H1 (cell line): ENCODE results near the gene ZNF189. TPM values are rescaled to one million over a fixed set of nuclear protein-coding genes. Genes with fewer than 3 reads are reported as not detected.

ENCODE experiments used
- CTCF ChIA-PET: fragments of 300-600 bp; sonication (Branson Sonifier 250); formaldehyde crosslinking; loops from one replicate; lab custom pipeline; 2021; ENCODE audit not compliant: partially characterized antibody; lab: Charles Lee
- POLR2A ChIA-PET: fragments of 300-600 bp; sonication (Branson Sonifier 250); formaldehyde crosslinking; loops from one replicate; lab custom pipeline; 2021; ENCODE audit warnings: inconsistent platforms; ENCODE audit not compliant: partially characterized antibody; lab: Charles Lee
- DNase-seq, 2 experiments: peaks; one replicate each; pipeline versions ENCODE4 v3.0.0 to v3.0.0-alpha.2; 2010 to 2022; ENCODE audit warnings: low spot score in 2 of 2, low read depth in 1 of 2, mixed read lengths in 1 of 2
- FAIRE-seq: peaks from 2 replicates; lab custom pipeline; 2011; peaks lifted over from hg19 to GRCh38; lab: Jason Lieb, UNC
- H2AFZ ChIP-seq: 2 replicates; pipeline ENCODE4 v1.8.1; 2012; ENCODE audit warnings: low read length, inconsistent platforms
- H2AK5ac ChIP-seq: 2 replicates; pipeline ENCODE4 v1.6.1; 2013; ENCODE audit warnings: low read depth, low read length
- H2BK120ac ChIP-seq: replicated peaks from 2 replicates; pipeline ENCODE3; 2013; ENCODE audit warnings: low read depth, low read length, inconsistent platforms
- H2BK12ac ChIP-seq: 2 replicates; pipeline ENCODE4 v1.6.1; 2013; ENCODE audit warnings: low read depth, low read length
- H2BK15ac ChIP-seq: 2 replicates; pipeline ENCODE4 v1.6.1; 2013; ENCODE audit warnings: low read length
- H2BK20ac ChIP-seq: 2 replicates; pipeline ENCODE4 v1.6.1; 2013; ENCODE audit warnings: low read length
- H2BK5ac ChIP-seq: 2 replicates; pipeline ENCODE4 v1.6.1; 2013; ENCODE audit warnings: low read depth, low read length
- H3K14ac ChIP-seq: 2 replicates; pipeline ENCODE4 v1.6.1; 2013; ENCODE audit warnings: inconsistent platforms; ENCODE audit not compliant: insufficient read length
- H3K18ac ChIP-seq: 2 replicates; pipeline ENCODE4 v1.6.1; 2013; ENCODE audit warnings: low read length; ENCODE audit errors: extremely low read depth
- H3K23ac ChIP-seq: 2 replicates; pipeline ENCODE4 v1.6.1; 2013; ENCODE audit warnings: inconsistent platforms; ENCODE audit not compliant: insufficient read length
- H3K23me2 ChIP-seq: 2 replicates; pipeline ENCODE4 v1.6.1; 2013; ENCODE audit warnings: low read depth, low read length
- H3K27ac ChIP-seq: 2 replicates; pipeline ENCODE4 v1.6.1; 2011; ENCODE audit warnings: low read depth, low read length, inconsistent platforms
- H3K27me3 ChIP-seq, 4 experiments: replicated peaks in 1 of 4; 1 replicate in 1 of 4; 2 replicates in 3 of 4; pipeline versions ENCODE4 v1.6.1 to v1.8.1; 2011 to 2013; ENCODE audit warnings: low read length in 3 of 4, mild to moderate bottlenecking in 3 of 4, inconsistent platforms in 2 of 4, mixed read lengths in 2 of 4, moderate library complexity in 1 of 4; ENCODE audit not compliant: control insufficient read depth in 3 of 4, insufficient read depth in 3 of 4; ENCODE audit errors: extremely low read depth in 1 of 4
- H3K36me3 ChIP-seq, 4 experiments: 2 replicates each; pipeline versions ENCODE4 v1.6.1 to v1.8.1; 2011 to 2013; ENCODE audit warnings: mild to moderate bottlenecking in 4 of 4, low read length in 3 of 4, moderate library complexity in 2 of 4, control low read depth in 1 of 4, inconsistent platforms in 1 of 4; ENCODE audit not compliant: insufficient read depth in 4 of 4, control insufficient read depth in 2 of 4
- H3K4ac ChIP-seq: replicated peaks from 2 replicates; pipeline ENCODE3; 2013; ENCODE audit warnings: low read length, low read depth, mixed read lengths, inconsistent platforms; ENCODE audit not compliant: insufficient read length
- H3K4me1 ChIP-seq, 4 experiments: replicated peaks in 1 of 4; 1 replicate in 1 of 4; 2 replicates in 3 of 4; pipeline versions ENCODE4 v1.6.1 to v1.8.1; 2011 to 2013; ENCODE audit warnings: low read length in 3 of 4, inconsistent platforms in 2 of 4, mixed read lengths in 1 of 4; ENCODE audit not compliant: insufficient read depth in 4 of 4, control insufficient read depth in 3 of 4
- H3K4me2 ChIP-seq, 2 experiments: 2 replicates each; pipeline versions ENCODE4 v1.6.1 to v1.8.1; 2011 to 2013; ENCODE audit warnings: low read depth in 2 of 2, low read length in 2 of 2, control low read depth in 1 of 2, inconsistent platforms in 1 of 2, mild to moderate bottlenecking in 1 of 2; ENCODE audit not compliant: insufficient read depth in 1 of 2
- H3K4me3 ChIP-seq, 4 experiments: fragments of 200-600, 300-600 bp in 1 of 4; sonication (generic), shearing (Covaris generic), sonication (Bioruptor Twin) in 1 of 4; 2 replicates each; pipeline versions ENCODE4 v1.5.1 to v1.8.1; 2011 to 2016; ENCODE audit warnings: low read length in 4 of 4, low read depth in 3 of 4, control low read depth in 2 of 4, inconsistent platforms in 2 of 4, mild to moderate bottlenecking in 2 of 4, mixed read lengths in 1 of 4, moderate library complexity in 1 of 4; ENCODE audit not compliant: insufficient read depth in 2 of 4; ENCODE audit errors: extremely low read depth in 1 of 4
- H3K56ac ChIP-seq: replicated peaks from 2 replicates; pipeline ENCODE3; 2013; ENCODE audit warnings: low read depth, mild to moderate bottlenecking, mixed read lengths, low read length, inconsistent platforms; ENCODE audit not compliant: insufficient read length
- H3K79me1 ChIP-seq: 2 replicates; pipeline ENCODE4 v1.6.1; 2013; ENCODE audit warnings: low read depth, low read length, control low read depth
- H3K79me2 ChIP-seq, 2 experiments: 2 replicates each; pipeline versions ENCODE4 v1.6.1 to v1.8.1; 2012 to 2013; ENCODE audit warnings: low read length in 2 of 2, mild to moderate bottlenecking in 2 of 2, inconsistent platforms in 1 of 2; ENCODE audit not compliant: insufficient read depth in 2 of 2, control insufficient read depth in 1 of 2
- H3K9ac ChIP-seq, 4 experiments: replicated peaks in 1 of 4; 1 replicate in 1 of 4; 2 replicates in 3 of 4; pipeline versions ENCODE4 v1.6.1 to v1.8.1; 2011 to 2013; ENCODE audit warnings: low read depth in 3 of 4, low read length in 3 of 4, control low read depth in 2 of 4, mild to moderate bottlenecking in 2 of 4, moderate library complexity in 2 of 4, inconsistent platforms in 1 of 4; ENCODE audit errors: extremely low read depth in 1 of 4
- H3K9me3 ChIP-seq, 2 experiments: 2 replicates each; pipeline versions ENCODE4 v1.6.1 to v1.8.1; 2012 to 2013; ENCODE audit warnings: mild to moderate bottlenecking in 2 of 2, moderate library complexity in 2 of 2, control low read depth in 1 of 2, inconsistent platforms in 1 of 2, low read depth in 1 of 2, low read length in 1 of 2, mixed read lengths in 1 of 2; ENCODE audit not compliant: insufficient read depth in 2 of 2
- H4K20me1 ChIP-seq, 2 experiments: replicated peaks in 1 of 2; 2 replicates each; pipeline versions ENCODE3 to v1.8.1; 2011 to 2013; ENCODE audit warnings: inconsistent platforms in 2 of 2, low read length in 2 of 2, mild to moderate bottlenecking in 1 of 2; ENCODE audit not compliant: insufficient read depth in 2 of 2, control insufficient read depth in 1 of 2
- H4K5ac ChIP-seq: 2 replicates; pipeline ENCODE4 v1.6.1; 2013; ENCODE audit warnings: low read length, low read depth, mixed read lengths, inconsistent platforms; ENCODE audit not compliant: insufficient read length
- H4K8ac ChIP-seq: 2 replicates; pipeline ENCODE4 v1.8.0; 2013; ENCODE audit warnings: mild to moderate bottlenecking, moderate library complexity, low read length, inconsistent platforms; ENCODE audit not compliant: insufficient read depth; ENCODE audit errors: extremely low read depth
- H4K91ac ChIP-seq: replicated peaks from 2 replicates; pipeline ENCODE3; 2013; ENCODE audit warnings: low read length, mixed read lengths, inconsistent platforms; ENCODE audit not compliant: insufficient read length
- ASH2L ChIP-seq: fragments of 200-600, 300-600 bp; sonication (generic); IDR thresholded peaks from one replicate; pipeline ENCODE4 v1.7.1; 2017; ENCODE audit warnings: low read length
- HDAC6 ChIP-seq: IDR thresholded peaks from one replicate; pipeline ENCODE4 v1.7.1; 2012; ENCODE audit warnings: low read depth, mild to moderate bottlenecking, inconsistent platforms, low read length, moderate library complexity
- SP4 ChIP-seq: IDR thresholded peaks from 2 replicates; pipeline ENCODE4 v1.6.1; 2012; ENCODE audit warnings: low read length, inconsistent platforms
- TAF1 ChIP-seq: IDR thresholded peaks from 2 replicates; pipeline ENCODE4 v1.6.1; 2011; ENCODE audit warnings: mild to moderate bottlenecking, low read depth, low read length
- TBP ChIP-seq: IDR thresholded peaks from 2 replicates; pipeline ENCODE4 v1.6.1; 2011; ENCODE audit warnings: low read depth, low read length, improper control_type of control experiment
- WGBS, 2 experiments: shearing (Covaris generic) in 1 of 2; methylation state at CpG; one replicate each; pipeline versions ENCODE4 v1.1.6 to v1.1.7; 2013 to 2015; ENCODE audit warnings: low lambda C conversion rate in 2 of 2, mixed read lengths in 2 of 2, inconsistent platforms in 1 of 2, low coverage in 1 of 2, missing lambda C conversion rate in 1 of 2; ENCODE audit not compliant: insufficient replicate concordance in 2 of 2, insufficient coverage in 1 of 2, insufficient read length in 1 of 2; ENCODE audit errors: extremely low coverage in 1 of 2, missing lambda C conversion rate in 1 of 2; 5-methylcytosine and 5-hydroxymethylcytosine counted together
- polyA plus RNA-seq, 7 experiments: library from polyadenylated mRNA; depleted of rRNA in 3 of 7; stranded (reverse) in 5 of 7; unstranded in 2 of 7; fragments of >200 nt in 5 of 7; fragments of 200-250 nt in 2 of 7; gene quantifications; 1 replicate in 5 of 7; 2 replicates in 1 of 7; 4 replicates in 1 of 7; pipeline versions ENCODE4 v1.2.1 to v1.2.3, GENCODE V29; 2011 to 2013; ENCODE audit warnings: missing spikeins in 2 of 7, mixed read lengths in 2 of 7
- total RNA-seq: library from RNA; stranded (reverse); fragmentation: NEBNext Ultra II Directional; extraction: Animal tissue kit (Norgen Biotek cat#: 25700); gene quantifications from 2 replicates; pipeline ENCODE4 v1.2.1, GENCODE V29; 2021

ZNF189 gene
- total and polyA plus RNA-seq, 2 of the 8 experiments (the other 6 are each of a cell fraction or from before 2014, with no cell fraction given), result 1.9 to 12.3 TPM

DNA sequence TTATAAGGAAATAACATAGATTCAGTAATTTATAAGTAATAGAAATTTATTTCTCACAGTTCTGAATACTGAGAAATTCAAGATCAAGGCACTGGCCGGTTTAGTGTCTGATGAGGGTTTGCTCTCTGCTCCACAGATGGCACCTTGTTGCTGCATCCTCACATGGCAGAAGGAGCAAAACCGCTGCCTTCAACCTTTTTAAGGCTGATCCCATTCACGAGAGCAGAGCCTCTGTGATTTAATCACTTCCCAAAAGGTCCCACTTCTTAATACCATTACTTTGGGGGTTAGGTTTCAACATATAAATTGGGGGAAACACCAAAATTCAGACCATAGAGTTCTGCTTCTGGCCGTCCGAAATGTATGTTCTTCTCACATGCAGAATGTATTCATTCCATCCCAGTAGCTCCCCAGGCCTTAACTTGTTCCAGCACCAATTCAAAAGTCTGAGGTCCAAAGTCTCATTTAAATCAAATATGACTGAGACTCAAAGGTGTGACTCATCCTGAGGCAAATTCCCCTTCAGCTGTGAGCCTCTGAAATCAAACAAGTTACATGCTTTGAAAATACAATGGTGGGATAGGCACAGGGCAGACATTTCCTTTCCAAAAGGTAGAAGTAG lies 44.4 kb upstream of the ZNF189 start:
- H2AK5ac ChIP-seq, result no peak overlapping the region
- H2BK5ac ChIP-seq, result no peak overlapping the region
- no peak overlapping the region for H2BK12ac ChIP-seq
- H3K4me1 ChIP-seq, result no peaks in the 10 kb centered on the region
- no peak overlapping the region for H2BK15ac ChIP-seq
- no peak overlapping the region for H4K5ac ChIP-seq
- H3K79me2 ChIP-seq, result no peaks in the 10 kb centered on the region
- no peaks in the 10 kb centered on the region for H3K79me1 ChIP-seq
- no peak overlapping the region for H4K8ac ChIP-seq
- H2AFZ ChIP-seq, result no peak overlapping the region
- no peaks in the 10 kb centered on the region for H3K27me3 ChIP-seq
- H2BK120ac ChIP-seq, result no peak overlapping the region
- H3K18ac ChIP-seq, result no peak overlapping the region
- no peak overlapping the region for H3K14ac ChIP-seq
- no peak overlapping the region for H3K4me3 ChIP-seq
- CTCF ChIA-PET, result no interaction called here
- 76% methylated on average over 5 of the region's 5 CpGs; no CpG with 5 or more reads in 1 of the 2 experiments for WGBS, 2 experiments
- H3K56ac ChIP-seq, result no peak overlapping the region
- no peak overlapping the region for H3K27ac ChIP-seq
- H4K91ac ChIP-seq, result no peak overlapping the region
- H3K4ac ChIP-seq, result no peak overlapping the region
- no peak for DNase-seq
- no peaks in the 10 kb centered on the region for H4K20me1 ChIP-seq
- no peaks in the 10 kb centered on the region for H3K9me3 ChIP-seq
- H3K23ac ChIP-seq, result no peak overlapping the region
- H3K36me3 ChIP-seq, result no peaks in the 10 kb centered on the region
- POLR2A ChIA-PET, result no interaction called here
- H3K23me2 ChIP-seq, result no peaks in the 10 kb centered on the region
- H2BK20ac ChIP-seq, result no peak overlapping the region
- no peak overlapping the region for H3K9ac ChIP-seq
- FAIRE-seq, result no peak
- no peak overlapping the region for H3K4me2 ChIP-seq
- TF ChIP-seq TAF1, result no peak
- TF ChIP-seq SP4, result no peak
- TF ChIP-seq TBP, result no peak
- no peak for TF ChIP-seq HDAC6
- TF ChIP-seq ASH2L, result no peak
